GM21737 (cell line): ENCODE measurements around the gene PPA1.
A peak's percentile ranks its signal among the peaks of the same experiment; 100 is the strongest.
"Not testable (repeated sequence)": the region's sequence is repeated elsewhere in the genome, so short reads cannot be mapped to it uniquely, and the experiment has no call there.

Experiments used
- ATAC-seq: cut with Tn5 transposase; IDR thresholded peaks from one replicate; pipeline ENCODE4 v1.9.1; 2021; ENCODE audit warnings: mild to moderate bottlenecking, moderate library complexity; ENCODE audit not compliant: unreplicated experiment

PPA1 gene

DNA sequence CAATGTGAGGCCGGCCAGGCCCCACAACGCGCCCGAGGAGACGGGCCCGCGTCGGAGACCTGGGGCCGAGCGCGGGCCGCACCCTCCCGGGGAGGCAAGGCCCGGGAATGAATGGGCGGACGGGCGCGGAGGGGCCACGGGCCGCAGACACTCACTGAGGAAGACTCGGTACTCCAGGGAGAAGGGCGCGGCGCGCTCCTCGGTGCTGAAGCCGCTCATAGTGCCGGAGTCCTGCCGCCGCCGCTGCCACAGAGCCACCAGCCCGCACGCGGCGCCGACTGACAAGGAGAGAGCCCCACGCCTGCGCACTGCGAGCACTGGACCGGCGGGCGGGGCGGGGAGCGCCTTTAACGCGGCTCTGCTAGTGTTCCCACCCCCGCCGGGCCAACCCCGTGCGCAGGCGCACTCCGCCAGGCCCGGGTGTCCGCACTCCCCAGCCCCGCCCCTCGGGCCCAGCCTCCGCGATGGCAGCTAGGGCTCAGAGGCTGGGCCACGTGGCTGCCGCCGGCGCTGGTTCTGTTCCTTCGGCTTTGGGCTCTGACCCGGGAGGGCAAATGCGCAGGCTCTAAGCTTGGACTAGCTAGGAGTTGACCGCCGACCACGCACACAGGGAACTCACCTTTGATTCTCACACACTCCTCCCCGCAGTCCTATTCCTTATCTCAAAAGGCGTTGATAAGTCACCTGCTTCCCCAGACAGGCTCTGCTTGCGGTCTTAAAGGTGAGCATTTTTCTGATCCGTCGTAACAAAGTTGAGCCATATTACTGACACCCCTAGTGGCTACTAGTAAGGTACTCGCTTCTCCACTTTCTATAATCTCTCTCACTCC lies at the start of gene PPA1:
TSS of gene PPA1 (minus strand) at position 321 of the 830 bp plus-strand sequence. CDS start at position 219, 102 bp downstream.
- ATAC-seq: peak; percentile 93

DNA sequence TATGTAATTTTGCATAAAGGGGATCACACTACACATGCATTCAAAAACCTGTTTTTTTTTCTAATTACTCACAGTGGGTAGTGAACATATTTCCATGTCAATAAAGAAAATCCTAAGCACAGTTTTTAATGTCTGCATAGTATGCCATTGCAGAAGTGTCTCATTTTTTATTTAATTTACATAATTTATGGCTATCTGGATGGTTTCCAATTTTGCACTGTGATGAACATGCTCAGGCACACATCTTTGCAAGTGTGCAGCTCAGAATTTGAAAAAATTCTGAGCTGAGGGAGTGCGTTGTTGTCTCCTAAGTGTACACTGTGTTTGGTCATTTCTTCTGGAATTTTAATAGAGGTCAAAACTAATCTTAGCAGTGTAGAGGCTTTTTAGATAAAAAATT lies 48.4 kb upstream of the PPA1 start:
- ATAC-seq: no peak

DNA sequence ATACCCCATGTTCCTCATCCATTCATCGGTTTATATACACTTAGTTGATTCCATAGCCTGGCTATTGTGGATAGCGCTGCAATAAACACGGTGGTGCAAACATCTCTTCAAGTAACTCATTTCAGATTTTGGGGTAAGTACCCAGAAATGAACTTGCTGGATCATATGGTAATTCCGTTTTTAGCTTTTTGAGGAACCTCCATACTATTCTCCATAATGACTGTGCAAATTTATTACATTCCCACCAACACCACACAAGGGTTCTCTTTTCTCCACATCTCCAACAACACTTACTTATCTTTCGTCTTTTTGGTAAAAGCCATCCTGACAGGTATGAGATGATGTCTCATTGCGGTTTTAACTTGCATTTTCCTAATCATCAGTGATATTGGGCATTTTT lies 46.9 kb upstream of the PPA1 start:
- ATAC-seq: no peak

DNA sequence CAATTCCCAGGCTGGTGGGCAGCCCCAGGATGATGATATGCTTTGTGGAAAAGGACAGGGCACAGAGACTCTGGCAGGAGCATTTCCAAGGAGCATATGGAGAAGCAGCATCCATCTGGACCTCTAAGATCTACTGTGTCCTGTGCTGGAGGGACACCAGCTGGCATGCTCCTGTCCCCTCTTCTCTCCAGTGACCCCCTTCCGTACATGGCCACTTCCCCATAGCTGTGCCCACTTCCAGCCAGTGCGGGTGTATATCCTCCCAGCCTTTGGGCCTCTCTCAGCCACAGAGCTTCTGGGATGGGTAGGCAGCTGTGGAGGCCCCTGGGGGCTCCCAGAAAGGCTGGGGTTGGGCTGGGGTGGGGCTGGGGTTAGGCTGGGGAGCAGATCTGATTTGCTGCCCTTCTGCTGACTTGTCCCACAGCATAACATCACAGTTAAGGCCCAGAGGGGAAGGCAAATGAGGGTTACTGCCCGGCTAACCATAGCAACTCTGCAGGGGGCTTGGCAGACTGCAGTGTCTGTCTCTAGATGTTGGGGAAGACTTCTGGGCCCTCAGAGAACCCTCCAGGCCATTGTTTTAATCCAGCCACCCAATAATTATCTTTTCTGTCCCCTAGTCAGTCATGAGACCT lies 44.3 kb upstream of the PPA1 start:
- no peak for ATAC-seq

DNA sequence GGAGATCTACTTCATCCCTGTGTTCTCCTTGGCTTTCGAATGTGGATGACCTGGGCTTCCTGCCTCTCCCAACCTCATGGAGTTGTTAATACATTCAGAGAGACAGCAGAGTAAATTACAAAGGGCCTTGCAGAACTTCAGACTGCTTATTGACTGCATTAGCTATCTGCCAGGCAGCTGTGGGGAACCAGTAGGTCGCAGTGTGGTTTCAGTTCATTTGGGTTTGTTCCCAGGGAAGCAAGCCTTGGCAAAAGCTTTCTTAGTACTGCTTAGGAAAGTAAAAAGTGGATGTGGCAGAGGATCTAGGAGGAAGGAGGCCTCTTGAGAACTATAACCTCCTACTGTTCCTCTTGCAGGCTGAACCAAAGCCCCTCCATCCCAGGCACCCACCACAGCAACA lies 41.4 kb upstream of the PPA1 start:
- ATAC-seq: no peak

DNA sequence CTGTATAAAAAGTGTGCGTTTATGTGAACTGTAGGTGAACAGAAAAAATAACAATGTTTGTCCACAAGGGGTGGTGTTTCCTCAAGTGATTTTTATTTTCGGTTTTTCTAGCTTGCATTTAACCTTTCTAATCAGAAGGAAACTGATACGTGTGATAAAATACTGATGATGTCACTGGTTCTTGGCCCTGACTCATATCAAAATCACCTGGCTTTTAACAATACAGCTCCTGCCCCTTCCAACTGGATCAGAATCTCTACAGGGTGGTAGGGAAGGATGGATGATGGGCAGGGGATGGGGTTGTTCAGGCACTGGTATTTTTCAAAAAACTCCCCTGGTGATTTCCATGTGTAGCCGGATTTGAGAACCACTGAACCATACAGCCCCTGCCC lies 39.7 kb upstream of the PPA1 start:
- ATAC-seq: no peak

DNA sequence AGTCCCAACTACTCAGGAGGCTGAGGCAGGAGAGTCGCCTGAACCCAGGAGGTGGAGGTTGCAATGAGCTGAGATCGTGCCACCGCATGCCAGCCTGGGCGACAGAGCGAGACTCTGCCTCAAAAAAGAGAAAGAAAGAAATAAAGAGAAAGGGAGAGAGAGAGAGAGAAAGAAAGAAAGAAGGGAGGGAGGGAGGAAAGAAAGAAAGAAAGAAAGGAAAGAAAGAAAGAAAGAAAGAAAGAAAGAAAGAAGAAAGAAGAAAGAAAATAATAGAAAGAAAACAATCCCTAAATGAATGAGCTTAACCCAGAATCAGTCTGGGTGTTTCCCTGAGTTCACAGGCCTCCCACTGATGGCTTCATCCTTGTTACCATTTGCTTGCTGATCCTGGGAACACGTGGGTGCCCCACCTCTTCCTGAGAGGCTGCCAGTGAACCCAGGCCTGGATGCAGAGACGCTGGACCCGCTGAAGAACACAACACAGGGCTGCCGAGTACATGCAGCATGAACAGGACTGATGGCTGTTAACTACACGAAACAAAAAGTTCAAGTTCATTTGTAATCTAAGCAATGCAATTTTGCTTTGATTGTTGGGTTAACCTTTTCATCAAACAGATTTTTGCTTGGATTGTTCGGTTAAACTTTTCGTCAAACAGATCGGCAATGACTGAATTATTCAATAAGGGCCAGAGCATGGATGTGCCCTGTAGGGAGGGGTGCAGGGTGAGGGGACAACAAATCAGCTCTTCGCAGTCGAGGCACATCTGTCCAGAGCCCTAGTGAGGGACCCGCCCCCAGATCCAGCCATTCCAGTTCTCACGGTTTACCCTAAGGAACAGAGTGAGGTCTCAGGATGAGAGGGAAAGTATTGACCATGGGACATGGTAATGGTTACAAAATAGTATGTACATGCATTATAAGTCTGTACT lies 39.0 kb upstream of the PPA1 start:
- ATAC-seq: no peak

DNA sequence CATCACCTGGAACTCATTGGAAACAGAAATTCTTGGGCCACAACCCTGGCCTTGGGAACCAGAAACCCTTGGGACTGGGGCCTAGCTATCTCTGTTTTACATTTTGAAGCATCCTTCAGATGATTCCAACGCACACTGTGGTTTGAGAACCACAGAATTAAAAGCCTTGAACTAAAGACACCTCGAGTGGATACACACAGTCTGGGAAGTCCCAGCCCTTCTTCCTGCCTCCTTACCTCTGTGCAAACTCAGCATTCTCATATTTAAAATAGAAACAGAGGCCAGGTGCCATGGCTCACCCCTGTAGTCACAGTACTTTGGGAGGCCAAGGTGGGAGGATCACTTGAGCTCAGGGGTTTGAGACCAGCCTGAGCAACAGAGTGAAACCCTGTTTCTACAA lies 37.7 kb upstream of the PPA1 start:
- no peak for ATAC-seq

DNA sequence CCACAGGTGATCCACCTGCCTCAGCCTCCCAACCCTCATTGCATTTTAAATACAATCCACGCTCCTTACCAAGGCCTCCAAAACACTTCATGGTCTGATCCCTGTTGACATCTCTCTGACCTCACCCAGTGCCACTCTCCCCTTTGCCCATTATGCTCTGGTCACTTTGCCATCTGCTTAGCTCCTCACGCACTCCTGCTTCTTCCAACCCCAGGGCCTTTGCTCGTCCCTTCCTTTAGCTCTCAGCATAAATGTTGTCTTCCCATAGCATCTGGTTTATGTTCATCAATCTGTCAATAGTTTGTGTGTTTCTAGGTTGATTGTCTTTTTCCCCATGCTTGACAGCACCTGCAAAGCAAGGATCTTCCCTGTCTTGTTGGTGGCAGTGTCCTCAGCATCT lies 36.5 kb upstream of the PPA1 start:
- ATAC-seq: no peak

DNA sequence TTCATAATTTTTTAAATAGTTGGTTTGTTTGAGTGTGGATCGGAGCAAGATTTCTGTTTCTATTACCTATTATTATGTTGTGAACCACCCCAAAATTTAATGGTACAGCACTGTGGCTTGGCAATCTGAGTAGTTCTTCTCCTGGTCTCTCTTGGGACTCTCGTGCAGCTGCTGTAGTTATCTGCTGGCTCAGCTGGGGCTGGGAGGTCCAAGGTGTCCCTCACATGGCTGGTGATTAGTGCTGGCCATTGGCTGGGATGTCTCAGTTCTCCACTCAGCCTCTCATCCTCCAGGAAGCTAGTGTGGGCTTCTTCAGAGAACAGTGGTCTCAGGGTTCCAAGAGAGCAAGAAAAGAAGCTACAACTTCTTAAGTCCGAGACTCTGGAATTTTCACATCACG lies 35.1 kb upstream of the PPA1 start:
- no peak for ATAC-seq

DNA sequence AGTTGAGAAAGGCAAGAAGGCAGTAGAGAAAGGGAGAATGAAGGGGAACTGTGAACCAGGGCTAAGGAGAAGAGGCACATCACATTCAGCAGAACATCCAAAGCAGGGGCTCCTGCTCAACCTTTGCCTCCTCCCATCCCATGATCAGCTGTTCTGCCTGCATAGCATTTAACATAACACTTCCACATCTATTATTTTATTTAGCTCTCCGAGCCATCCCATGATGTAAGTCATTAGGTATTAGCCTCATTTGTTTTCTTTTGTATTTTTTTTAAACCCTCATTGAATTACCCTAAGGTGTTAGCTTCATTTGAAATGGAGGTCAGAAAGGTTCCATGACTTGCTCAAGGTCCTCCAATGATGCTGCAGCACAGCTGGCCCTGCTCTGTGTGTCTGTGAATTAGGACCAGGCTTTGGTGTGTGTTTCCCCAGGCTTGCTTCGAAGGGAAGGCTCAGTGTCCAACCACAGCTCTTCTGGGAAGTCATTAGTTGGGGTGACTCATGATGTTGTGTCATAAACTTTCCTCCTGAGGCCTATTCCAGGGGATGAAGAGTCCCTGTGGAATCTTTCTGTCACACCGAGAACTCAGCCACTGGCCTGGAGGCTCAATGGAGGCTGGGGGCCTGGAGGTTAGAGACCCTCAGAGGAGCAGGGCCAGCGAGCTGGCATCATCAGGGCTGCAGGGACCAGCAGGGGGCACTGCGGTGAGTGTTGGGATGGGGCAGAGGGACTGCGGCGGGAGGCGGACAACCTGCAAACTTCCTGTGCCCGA lies 34.1 kb upstream of the PPA1 start:
- no peak for ATAC-seq

DNA sequence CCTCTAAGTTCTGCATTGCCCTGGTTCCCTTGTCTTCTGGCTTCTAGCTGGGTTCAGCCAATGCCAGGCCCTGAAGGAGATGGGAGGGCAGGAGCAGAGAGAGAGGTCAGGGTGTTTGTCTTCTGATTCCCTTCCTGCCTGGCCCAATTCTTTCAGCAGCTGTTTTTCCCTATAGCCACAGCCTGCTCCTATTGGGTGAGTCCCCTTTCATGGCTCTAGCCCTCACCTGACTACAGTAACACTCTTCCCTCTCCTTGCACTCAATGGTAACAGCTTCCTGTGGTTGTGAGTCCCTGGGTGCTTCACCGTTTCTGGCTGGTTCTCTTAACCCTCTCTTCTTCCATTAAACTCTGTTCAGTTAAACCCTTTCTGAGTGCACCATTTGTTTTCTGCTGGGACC lies 33.5 kb upstream of the PPA1 start:
- ATAC-seq: no peak

DNA sequence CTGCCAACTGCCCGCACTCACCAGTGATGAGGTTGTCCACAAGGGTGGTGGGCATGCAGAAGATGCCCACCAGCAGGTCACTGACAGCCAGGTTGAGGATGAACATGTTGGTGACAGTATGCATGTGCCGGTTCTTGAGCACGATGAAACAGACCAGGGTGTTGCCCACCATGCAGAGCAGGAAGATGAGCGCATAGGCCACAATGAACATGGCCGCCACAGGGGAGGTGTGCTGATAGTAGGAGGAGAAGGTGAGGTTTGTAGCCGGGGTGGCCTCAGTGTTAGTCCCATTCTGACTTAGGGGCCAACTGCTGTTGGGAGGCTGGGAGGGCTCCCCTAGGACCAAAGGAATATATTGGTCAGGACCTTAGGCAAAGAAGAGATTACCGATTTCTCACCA lies 32.8 kb upstream of the PPA1 start:
- no peak for ATAC-seq

DNA sequence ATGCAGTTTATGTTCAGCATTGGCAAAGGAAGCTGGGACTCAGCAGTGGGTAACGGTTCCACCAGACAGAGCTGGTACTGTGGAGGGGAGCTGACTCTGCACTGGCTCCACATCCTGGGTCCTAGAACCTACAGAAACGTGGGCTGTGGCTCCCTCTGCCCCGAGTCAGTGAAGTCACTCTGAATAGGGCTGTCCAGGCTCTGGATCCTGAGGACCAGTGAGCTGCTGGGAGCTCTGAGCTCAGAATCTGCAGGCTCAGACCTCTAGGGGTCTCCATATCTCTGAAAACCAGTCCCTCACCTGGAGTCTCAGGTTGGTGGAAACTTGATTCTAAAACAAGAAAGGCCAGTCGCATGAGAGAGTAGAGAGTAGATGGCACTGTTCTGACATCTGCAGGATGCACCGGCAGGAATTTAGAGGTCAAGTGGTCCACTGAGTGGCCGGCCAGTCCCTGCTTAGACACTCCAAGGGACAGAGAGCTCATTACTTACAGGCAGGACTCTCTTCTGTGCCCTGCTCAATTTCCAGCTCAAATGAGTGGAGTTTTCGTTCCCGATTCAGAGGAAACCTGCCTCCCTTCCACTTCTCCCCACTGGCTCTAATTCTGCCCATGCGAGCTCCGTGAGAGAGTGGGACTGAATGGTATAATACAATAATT lies 31.9 kb upstream of the PPA1 start:
- no peak for ATAC-seq

DNA sequence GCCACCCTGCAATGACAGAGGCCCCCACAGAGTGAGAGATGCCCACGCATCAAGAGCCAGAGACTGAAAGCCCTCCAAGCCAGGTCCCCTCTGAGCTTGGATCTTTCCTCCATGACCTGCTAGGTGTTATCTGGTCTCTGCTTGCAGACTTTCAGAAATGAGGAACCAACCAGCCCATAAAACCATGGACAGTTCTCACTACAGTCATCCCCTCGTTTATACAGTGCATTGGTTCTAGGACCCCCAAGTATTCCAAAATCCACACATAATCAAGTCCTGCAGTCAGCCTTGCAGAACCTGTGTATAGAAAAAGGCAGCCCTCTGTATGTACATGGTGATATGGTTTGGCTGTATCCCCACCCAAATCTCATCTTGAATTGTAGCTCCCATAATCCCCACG lies 27.5 kb upstream of the PPA1 start:
- ATAC-seq: no peak

DNA sequence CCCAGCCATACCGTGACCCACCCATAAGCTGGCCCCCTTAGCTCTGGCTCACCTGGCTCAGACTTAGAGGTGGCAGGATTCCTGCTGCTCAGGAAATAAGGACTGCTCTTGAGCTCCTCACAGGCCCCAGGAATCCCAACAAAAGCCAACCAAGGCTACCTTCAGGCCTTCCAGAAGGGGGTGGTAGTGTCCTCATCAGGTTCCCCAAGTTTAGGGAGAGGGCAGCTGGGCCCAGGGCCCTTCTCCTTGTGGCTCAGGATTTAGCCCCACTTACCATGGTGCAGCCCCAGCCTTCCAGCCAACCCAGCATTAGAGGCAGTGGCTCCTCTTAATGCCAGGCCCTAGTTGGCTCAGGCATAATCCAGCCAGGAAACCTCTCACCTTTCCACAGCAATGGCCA lies 27.0 kb upstream of the PPA1 start:
- no peak for ATAC-seq

DNA sequence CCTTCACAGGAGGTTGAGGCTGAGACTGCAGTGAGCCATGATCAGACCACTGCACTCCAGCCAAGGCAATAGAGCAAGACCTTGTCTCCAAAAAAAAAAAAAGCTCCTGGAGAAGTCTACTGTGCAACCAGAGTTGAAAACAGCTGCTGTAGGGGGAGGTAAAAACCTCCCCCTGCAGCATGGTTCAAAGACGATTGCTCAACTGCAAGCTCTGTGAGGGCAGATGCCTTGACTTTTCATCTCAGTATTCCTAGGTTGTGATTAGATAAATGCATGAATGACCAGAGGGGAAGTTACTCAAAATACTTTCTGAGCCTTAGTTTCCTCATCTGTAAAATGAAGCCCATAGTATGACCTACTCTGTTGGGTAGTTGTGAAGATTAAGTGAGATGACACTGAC lies 25.0 kb upstream of the PPA1 start:
- ATAC-seq: no peak

DNA sequence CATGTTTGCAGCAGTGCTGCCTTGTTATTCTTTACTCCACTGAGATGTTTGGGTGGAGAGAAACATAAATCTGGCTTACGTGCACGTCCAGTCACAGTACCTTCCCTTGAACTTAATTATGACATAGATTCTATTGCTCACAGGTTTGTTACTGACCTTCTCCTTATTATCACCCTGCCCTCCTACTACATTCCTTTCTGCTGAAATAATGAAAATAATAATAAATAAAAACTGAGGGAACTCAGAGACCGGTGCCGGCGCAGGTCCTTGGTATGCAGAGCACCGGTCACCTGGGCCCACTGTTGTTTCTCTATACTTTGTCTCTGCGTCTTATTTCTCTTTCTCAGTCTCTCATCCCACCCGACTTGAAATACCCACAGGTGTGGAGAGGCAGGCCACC lies 24.6 kb upstream of the PPA1 start:
- not testable (repeated sequence) for ATAC-seq

DNA sequence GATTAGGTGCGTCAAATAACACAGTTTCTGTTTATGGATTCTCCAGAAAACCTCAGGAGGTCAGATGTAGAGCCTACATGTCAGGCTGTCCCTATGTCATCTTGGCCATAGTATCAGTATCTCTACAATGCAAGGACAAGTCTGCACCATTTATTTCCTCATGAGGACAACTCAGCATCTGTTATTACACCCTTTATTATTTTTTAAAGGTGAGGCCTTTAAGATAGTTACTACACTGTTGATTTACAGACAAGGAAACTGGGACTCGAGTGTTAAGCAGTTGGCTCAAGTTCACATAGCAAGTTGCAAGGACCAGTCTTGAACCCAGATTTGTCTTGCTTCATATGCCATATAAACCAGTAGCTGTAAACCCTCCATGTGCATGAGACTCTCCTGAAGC lies 23.2 kb upstream of the PPA1 start:
- ATAC-seq: no peak
